ENCODE measurements around the gene PWWP3B. TPM values are rescaled to one million over a fixed set of nuclear protein-coding genes. Genes with fewer than 3 reads are reported as not detected.
"Not testable (repeated sequence)": the region's sequence is repeated elsewhere in the genome, so short reads cannot be mapped to it uniquely, and the experiment has no call there.

The PWWP3B gene
- total and polyA plus RNA-seq, 9 of the 15 experiments (the other 6 are each of a cell fraction or from before 2014, with no cell fraction given), result not detected

DNA sequence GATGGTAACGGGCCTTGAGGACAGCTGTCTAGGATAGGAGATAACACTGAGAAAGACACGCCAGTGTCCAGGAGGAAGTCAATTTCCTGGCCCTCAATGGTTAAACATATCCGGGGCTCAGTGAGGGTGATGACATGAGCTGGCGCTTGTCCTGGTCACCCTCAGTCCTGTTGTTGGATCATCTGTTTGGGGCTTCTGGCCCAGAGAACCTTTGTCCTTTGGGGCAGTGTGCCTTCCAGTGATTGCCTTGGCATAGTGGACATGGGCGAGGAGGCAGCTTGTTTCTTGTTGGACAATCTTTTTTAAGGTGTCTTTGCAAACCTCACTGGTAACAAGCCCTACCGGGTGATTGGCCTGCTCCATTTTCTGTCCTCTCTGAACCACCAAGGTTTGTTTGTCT is 15.6 kb downstream of the PWWP3B start:
- intact Hi-C loops (cut with micrococcal nuclease); H3K4me3 ChIP-seq; H4K20me1 ChIP-seq (replicated peaks; ENCODE audit: control insufficient read depth, insufficient read depth, low read length); H3K79me2 ChIP-seq (ENCODE audit: control insufficient read depth, insufficient read depth, low read length); H3K9me3 ChIP-seq (replicated peaks; ENCODE audit: control insufficient read depth, insufficient read depth, low read depth, low read length); FAIRE-seq; H3K27ac ChIP-seq (ENCODE audit: extremely low read depth, low read depth, low read length); H2AFZ ChIP-seq (ENCODE audit: low read depth, low read length); H3K36me3 ChIP-seq (ENCODE audit: control insufficient read depth, insufficient read depth, low read length); H3K4me2 ChIP-seq (ENCODE audit: insufficient read depth, low read length); H3K4me1 ChIP-seq (replicated peaks in 1 of 2; ENCODE audit: control insufficient read depth in 2 of 2, insufficient read depth in 2 of 2, low read length in 2 of 2); BruUV-seq (replicated peaks); H3K9ac ChIP-seq (ENCODE audit: insufficient read depth in 1 of 2, low read depth in 2 of 2, low read length in 2 of 2); in situ Hi-C loops (cut with MboI); H3K9me1 ChIP-seq (ENCODE audit: control insufficient read depth, insufficient read depth, low read length); POLR2A ChIA-PET; CTCF ChIA-PET (ENCODE audit: low intra/inter-chr PET ratio); ATAC-seq; H3K27me3 ChIP-seq (ENCODE audit: control insufficient read depth in 2 of 2, insufficient read depth in 2 of 2, low read length in 2 of 2); DNase-seq (ENCODE audit: extremely low read depth in 1 of 4, low spot score in 3 of 4): not testable (repeated sequence)
- WGBS (ENCODE audit: insufficient coverage, low coverage, missing lambda C conversion rate), result 0% methylated on average over 6 of the region's 6 CpGs

DNA sequence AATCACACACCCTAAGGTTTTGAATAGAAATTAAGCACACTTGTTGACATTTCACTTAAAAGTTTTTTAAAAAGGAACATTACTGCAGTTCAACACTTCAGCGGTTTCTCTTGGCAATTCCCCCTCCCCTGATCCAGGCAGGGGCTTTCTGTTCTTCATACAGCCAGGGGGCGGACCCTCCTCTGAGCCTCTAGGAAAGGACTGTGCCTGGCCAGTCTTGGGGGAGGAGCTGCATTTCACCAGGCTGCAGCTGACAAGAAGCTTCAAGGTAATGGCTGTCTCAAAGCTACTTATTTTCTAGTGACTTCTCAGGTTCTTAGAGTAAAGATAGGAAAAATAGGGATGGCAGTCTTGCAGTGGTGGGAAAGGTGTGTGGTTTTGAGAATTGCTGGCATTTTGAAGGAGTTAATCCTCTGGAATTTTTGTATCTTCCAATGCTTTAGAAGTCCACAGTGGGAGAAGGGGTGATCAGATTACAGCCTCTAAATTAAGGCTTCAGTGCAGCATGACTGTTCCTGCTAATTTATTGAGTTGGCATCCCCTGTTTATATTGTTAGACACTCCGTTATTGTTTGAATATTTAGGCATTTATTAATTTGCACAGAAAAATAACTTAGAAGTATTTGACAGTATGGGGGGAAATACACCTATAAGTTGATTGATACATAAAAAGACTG is 33.5 kb downstream of the PWWP3B start:
- Histone ChIP-seq H3K9ac (ENCODE audit: insufficient read depth in 1 of 2, low read depth in 2 of 2, low read length in 2 of 2) (no peak overlapping the region), H4K20me1 (replicated peaks; ENCODE audit: control insufficient read depth, insufficient read depth, low read length) (no peaks in the 10 kb centered on the region), H2AFZ (ENCODE audit: low read depth, low read length) (no peak overlapping the region), H3K27ac (ENCODE audit: extremely low read depth, low read depth, low read length) (no peak overlapping the region), H3K4me3 (no peak overlapping the region), H3K9me3 (replicated peaks; ENCODE audit: control insufficient read depth, insufficient read depth, low read depth, low read length) (no peaks in the 10 kb centered on the region), H3K9me1 (ENCODE audit: control insufficient read depth, insufficient read depth, low read length) (no peaks in the 10 kb centered on the region), H3K36me3 (ENCODE audit: control insufficient read depth, insufficient read depth, low read length) (no peaks in the 10 kb centered on the region), H3K4me1 (replicated peaks in 1 of 2; ENCODE audit: control insufficient read depth in 2 of 2, insufficient read depth in 2 of 2, low read length in 2 of 2) (no peaks in the 10 kb centered on the region), H3K27me3 (ENCODE audit: control insufficient read depth in 2 of 2, insufficient read depth in 2 of 2, low read length in 2 of 2) (no peaks in the 10 kb centered on the region), H3K4me2 (ENCODE audit: insufficient read depth, low read length) (no peak overlapping the region), H3K79me2 (ENCODE audit: control insufficient read depth, insufficient read depth, low read length) (no peaks in the 10 kb centered on the region)
- ATAC-seq (no peak), FAIRE-seq (no peak), DNase-seq (ENCODE audit: extremely low read depth in 1 of 4, low spot score in 3 of 4) (no peak)
- in situ Hi-C loops (cut with MboI) (no loop called here), intact Hi-C loops (cut with micrococcal nuclease) (no loop called here)
- TF ChIP-seq ZNF282 (CRISPR knock-in tag; IDR thresholded peaks at IDR 0.05) (no peak), FOXJ2 (tag; IDR thresholded peaks at IDR 0.05) (no peak), ZNF165 (CRISPR knock-in tag; IDR thresholded peaks at IDR 0.05; ENCODE audit: borderline replicate concordance) (no peak), FOXJ3 (CRISPR knock-in tag; IDR thresholded peaks at IDR 0.05) (no peak)
- BruUV-seq (replicated peaks), result no TSS peak
- 0% methylated on average over 3 of the region's 3 CpGs for WGBS (ENCODE audit: insufficient coverage, low coverage, missing lambda C conversion rate)
- POLR2A ChIA-PET, result no interaction called here
- CTCF ChIA-PET (ENCODE audit: low intra/inter-chr PET ratio), result no interaction called here

All from K562 (cell line).